Ramos (cell line): ENCODE data around the gene SLK.

ENCODE experiments used
- in situ Hi-C: fragments of 300-500 bp; cut with MboI; formaldehyde crosslinking; loops from one replicate; pipeline ENCODE4 v1.14.3; 2022; ENCODE audit warnings: low sequenced_read_pairs; ENCODE audit not compliant: unreplicated experiment

The SLK gene

DNA sequence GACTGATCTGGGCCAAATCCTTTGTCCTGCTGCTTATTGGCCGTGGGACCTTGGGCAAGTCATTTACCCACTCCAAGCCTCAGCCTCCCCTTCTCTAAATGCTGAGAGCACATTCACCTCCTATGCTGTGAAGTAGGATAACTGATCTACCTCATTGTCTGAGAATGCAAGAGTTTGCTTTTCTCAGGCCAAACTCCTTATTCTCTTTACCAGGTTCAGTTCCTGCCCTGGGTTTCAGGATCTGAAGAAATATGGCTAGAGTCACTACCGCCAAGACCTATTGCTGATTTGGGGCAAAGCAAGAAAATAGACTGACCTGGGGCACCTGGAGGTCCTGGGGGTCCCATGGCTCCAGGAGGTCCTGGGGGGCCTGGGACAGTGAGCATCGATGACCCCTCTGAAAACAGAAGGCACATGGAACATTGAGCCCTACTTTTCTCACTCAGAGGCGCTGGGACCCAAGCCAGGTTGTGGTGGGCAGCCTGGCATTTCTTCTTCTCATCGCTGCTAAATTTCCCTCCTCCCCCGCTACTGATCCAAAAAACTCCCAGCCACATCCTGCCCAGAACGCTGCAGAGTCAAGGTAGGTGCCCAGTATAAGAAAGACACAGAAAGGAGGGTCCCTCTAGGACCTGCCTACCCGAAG, 76.4 kb downstream of the SLK start:
- in situ Hi-C loops: no loop called here

DNA sequence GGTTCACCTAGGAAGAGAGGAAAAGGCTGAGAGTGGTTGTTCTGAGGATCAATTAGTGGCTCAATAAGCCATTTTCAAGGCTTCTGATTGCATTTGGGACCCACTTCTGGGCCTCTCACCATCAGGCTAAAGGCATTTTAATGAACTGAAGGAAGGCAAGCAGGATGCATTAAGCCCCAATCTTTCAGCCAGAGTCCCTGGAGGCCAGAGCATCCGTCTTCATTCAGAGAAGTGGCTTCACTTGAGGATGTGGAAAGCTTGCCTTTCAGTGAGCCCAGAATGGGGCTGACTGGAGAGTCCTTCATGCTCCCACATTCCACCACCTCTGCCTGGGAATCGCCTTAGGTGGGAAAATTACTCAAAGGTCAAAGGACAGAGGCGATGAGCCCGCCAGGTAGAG, 76.9 kb downstream of the SLK start:
- in situ Hi-C loops: no loop called here

DNA sequence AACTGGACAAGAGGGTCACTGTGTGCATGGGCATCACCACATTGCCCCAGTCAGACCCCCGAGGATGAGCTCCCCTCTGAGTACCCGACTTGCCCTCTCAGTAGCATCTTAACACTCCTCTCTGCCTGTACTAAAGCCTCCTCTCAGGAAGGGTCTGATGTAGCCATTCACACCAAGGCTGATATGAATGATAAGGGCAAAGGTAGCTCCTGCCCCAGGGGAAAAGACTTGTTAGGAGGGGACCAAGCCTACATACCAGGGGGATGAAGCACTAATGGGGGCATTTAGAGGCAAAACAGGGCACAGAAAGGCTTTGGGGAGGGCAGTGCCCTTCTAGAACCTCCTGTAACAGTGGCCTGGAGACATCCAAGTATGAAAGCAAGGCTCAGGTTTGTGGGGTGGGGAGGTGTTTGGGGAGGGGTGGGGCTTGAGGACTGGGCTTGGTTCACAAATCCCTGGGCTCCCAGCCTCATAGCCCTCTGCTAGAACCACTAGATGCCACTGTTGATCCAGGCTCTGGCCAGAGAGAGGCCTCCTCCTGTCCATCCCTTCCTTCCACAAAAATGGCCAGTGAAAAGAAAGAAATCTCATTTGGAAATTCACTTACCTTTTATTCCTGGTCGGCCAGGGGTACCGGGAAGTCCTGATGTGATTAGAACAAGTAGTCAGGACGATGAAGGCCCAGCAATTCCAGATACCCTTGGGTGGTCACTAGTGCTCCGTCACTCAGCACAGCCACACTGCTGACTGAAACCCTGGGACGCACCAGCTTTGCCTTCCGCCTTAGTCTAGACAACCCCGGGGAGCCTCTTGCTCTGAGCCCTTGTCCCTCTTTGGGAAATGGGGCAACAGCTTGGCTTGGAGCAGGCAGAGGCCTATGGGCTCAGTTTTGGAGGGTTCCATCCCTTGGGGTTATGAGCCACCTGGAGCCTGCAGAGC, 78.5 kb downstream of the SLK start:
- in situ Hi-C loops: no loop called here

DNA sequence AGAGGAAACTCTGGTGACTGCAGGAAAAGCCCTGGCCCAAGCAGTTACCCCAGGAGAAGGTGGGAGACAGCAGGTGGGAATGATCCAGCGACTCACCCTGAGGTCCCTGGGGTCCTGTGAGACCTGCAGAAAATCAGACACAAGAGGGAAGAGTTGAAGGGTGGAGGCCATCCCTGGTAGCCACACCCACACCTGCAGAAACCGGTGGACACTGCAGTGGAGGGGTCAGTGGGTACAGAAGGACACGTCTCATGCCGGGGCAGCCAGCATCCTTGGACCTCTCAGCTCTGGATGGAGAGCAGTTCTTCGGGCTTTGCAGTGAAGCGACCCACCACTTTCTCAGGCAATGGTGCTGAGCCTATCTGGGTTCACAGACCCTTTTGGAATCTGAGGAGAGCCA, 79.7 kb downstream of the SLK start:
- in situ Hi-C loops: no loop called here

GRCh38 chr10:104049504-104050250, 82.7 kb downstream of the SLK start:
- in situ Hi-C loops: no loop called here

DNA sequence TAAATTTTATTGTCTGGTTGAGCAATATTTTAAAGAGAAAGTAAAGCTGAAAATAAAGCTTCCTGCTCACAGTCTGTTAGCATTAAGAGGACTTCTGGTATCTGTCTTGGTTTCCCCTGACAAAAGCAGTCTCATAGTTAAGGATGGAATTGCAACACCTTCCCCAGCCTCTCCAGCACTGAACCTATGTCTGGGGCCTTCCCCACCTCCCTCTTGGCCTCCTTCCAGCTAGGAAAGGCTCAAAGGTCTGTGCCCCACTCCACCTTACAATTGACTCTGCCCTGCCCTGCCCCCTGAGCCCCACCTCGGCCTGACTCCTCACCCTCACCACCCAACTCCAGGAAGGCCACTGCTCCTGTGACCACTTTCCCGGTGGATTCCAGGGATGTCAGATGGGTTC, 85.5 kb downstream of the SLK start:
- in situ Hi-C loops: no loop called here

DNA sequence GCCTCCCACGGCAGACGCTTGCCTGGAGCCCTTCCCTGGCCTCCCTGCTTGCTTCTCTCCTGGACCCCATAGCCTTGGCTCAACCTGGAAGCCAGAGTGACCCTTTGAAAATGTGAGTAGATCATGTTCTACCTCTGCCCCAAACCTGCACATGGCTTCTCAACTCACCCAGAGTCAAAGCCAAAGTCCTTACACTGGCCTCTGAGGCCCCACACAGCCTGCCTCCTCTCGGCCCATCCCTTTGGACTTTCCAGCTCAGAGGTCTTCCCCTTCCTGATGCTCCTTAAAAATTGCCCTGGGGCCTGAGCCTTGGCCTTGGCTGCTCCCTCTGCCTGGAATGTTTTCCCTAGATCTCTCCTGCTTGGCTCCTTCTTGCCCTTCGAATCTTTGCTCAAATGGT, 86.3 kb downstream of the SLK start:
- in situ Hi-C loops: no loop called here

GRCh38 chr10:104054430-104054829, 87.5 kb downstream of the SLK start:
- in situ Hi-C loops: no loop called here

- in situ Hi-C loops: no loop called here
Observed at GRCh38 chr10:104056619-104057273, 89.8 kb downstream of the SLK start.

- in situ Hi-C loops: no loop called here
Observed at GRCh38 chr10:104057717-104058116, 90.8 kb downstream of the SLK start.

GRCh38 chr10:104059364-104059763, 92.4 kb downstream of the SLK start:
- in situ Hi-C loops: no loop called here

DNA sequence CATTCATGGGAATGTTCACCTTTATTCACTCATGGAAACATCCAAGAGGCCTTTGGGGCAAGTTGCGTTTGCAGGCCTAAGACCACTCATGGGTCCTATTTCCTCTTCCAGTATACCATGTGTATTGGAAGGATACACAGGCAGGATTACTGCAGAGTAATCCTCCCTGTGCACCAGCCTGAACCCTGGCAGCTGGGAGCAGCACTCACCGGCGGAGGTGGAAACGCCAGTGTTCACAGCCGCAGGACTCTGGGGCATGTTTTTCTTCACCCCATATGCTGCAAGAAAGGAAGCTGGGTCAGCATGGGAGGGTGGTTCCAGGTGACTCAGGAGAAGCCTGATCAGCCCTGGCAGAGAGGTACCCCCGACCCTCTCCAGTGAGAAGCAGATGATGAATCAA, 94.3 kb downstream of the SLK start:
- in situ Hi-C loops: no loop called here

DNA sequence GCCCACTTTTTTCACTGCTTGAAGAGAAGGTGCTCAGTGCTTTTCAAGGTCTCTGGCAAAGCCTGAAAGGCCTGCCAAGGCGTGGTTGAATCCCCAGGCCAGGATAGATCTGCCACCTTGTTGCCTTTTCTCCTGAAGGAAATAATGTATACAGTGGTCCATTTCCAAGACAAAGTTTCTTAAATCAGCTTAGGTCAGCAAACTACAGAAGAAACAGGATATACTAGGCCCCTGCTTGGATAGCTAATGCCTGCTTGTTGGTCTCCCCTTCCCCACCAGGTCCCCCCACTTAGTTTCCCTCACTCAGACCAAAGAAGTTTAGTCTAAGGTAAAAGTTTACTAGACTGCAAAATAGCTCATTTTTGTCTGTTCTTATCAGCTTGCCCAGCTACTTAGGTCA, 98.8 kb downstream of the SLK start:
- in situ Hi-C loops: no loop called here

- in situ Hi-C loops: no loop called here
Observed at GRCh38 chr10:104066945-104067344, 100.0 kb downstream of the SLK start.

GRCh38 chr10:104067525-104067924, 100.6 kb downstream of the SLK start:
- in situ Hi-C loops: no loop called here

DNA sequence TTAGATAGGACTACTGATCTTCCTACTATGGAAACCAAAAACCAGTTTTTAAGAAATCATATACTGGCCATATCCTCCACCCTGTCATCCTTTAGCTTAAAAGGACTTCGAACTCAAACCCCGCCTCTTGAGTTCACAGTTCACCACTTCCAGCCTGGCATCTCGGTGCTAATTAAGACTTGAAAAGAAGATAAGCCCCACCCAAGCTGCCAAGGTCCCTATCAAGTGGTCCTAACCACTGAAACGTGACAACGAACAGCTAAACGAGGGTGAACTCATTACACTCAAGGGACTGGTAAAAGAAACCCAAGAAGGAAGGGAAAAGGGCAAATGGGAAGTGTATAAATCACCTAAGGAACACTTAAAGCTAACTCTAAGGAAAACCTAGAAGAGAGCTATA, 102.7 kb downstream of the SLK start:
- in situ Hi-C loops: no loop called here

DNA sequence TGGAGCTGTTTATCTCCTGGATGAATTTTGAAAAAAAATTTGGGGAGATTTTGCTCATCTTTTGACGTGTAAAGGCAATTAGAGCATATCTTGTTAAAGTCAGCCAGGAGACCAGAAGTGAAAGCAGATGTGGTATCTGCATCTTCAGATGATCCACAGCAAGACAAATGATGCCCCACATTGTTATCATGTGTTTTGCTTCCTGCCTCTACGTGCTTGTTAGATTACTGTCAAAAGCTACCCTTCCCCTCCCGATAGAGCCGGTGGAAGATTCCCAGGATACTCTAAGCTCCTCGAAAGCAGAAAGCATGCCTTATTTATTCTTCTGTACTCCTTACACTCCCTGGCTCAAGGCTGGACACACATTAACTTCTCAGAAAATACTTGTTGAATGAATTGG, 105.8 kb downstream of the SLK start:
- in situ Hi-C loops: no loop called here

- in situ Hi-C loops: no loop called here
Observed at GRCh38 chr10:104074505-104074904, 107.6 kb downstream of the SLK start.

DNA sequence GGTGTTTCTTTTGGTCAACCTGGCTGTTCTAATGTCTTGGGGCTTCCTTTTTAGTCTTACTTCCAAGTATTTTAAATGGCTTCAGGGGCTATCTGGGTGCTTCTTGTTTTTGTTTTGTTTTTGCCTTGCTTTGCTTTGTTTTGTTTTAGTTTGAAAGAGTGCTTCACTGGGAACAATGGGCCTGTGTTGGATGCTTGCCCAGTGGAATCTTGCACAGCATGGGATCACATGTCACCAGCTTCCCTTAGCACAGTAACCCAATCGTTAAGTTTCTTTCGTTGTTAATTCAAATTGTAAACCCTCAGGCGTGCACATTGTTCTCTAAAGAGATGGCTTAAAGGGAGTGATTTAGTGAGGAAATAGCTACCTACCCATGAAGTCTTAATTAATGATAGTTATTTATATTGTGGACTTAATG, 109.8 kb downstream of the SLK start:
- in situ Hi-C loops: no loop called here

- in situ Hi-C loops: no loop called here
Observed at GRCh38 chr10:104077247-104077646, 110.3 kb downstream of the SLK start.
